K562 (cell line): ENCODE data around the gene ZCCHC3. TPM values are rescaled to one million over a fixed set of nuclear protein-coding genes. Genes with fewer than 3 reads are reported as not detected.

Experiments used
- ADNP ChIP-seq: fragments of 200-800 bp; sonication (Bioruptor generic); IDR thresholded peaks from 2 replicates; pipeline ENCODE4 v1.6.1; 2016; ENCODE audit warnings: missing genetic modification characterization, missing compliant biosample characterization
- CSDE1 ChIP-seq, 2 experiments: fragments of 450-650 bp; IDR thresholded peaks; 2 replicates each; pipeline ENCODE4 v1.6.1; 2016; ENCODE audit warnings: mild to moderate bottlenecking in 1 of 2
- DPF2 ChIP-seq: fragments of 450-650 bp; IDR thresholded peaks from 2 replicates; pipeline ENCODE4 v1.6.1; 2016
- HDAC2 ChIP-seq: fragments of 450-650 bp; IDR thresholded peaks from 2 replicates; pipeline ENCODE4 v1.6.1; 2016; ENCODE audit warnings: mild to moderate bottlenecking
- L3MBTL2 ChIP-seq: fragments of 450-650 bp; IDR thresholded peaks from 2 replicates; pipeline ENCODE4 v1.6.1; 2016; ENCODE audit warnings: mild to moderate bottlenecking, moderate library complexity
- NFATC3 ChIP-seq: fragments of 450-650 bp; IDR thresholded peaks from 2 replicates; pipeline ENCODE4 v1.6.1; 2017; ENCODE audit warnings: mild to moderate bottlenecking
- PML ChIP-seq: IDR thresholded peaks from 2 replicates; pipeline ENCODE4 v1.6.1; 2012; ENCODE audit warnings: low read length, inconsistent platforms
- RBFOX2 ChIP-seq: fragments of 200-400 bp; formaldehyde crosslinking; IDR thresholded peaks from 2 replicates; pipeline ENCODE4 v1.6.1; 2017; ENCODE audit warnings: low read depth, mild to moderate bottlenecking, low read length, moderate library complexity
- RUNX1 ChIP-seq: sonication (generic); IDR thresholded peaks from 2 replicates; pipeline ENCODE4 v1.6.1; 2016; ENCODE audit warnings: antibody characterized with exemption, low read depth
- TRIM28 ChIP-seq: fragments of 450-650 bp; IDR thresholded peaks from 2 replicates; pipeline ENCODE4 v1.6.1; 2017
- ZBTB7A ChIP-seq: IDR thresholded peaks from 2 replicates; pipeline ENCODE4 v1.6.1; 2011; ENCODE audit warnings: low read depth, mild to moderate bottlenecking, low read length, moderate library complexity, borderline replicate concordance; ENCODE audit not compliant: control insufficient read depth
- ZFP36 ChIP-seq: fragments of 150-350 bp; IDR thresholded peaks from 2 replicates; pipeline ENCODE4 v1.6.1; 2018; ENCODE audit warnings: low read length, low read depth; ENCODE audit not compliant: partially characterized antibody
- ZFPM2 ChIP-seq: fragments of 250-450 bp; sonication (Bioruptor Pico); IDR thresholded peaks from 2 replicates; pipeline ENCODE4 v1.5.1; 2022; ENCODE audit warnings: mild to moderate bottlenecking
- ZNF23 ChIP-seq: fragments of 250-450 bp; sonication (Bioruptor Pico); IDR thresholded peaks from 2 replicates; pipeline ENCODE4 v1.4.0; 2020; ENCODE audit warnings: mild to moderate bottlenecking
- ZNF551 ChIP-seq: fragments of 250-450 bp; sonication (Bioruptor Pico); IDR thresholded peaks from 2 replicates; pipeline ENCODE4 v1.5.0; 2021; ENCODE audit warnings: mild to moderate bottlenecking, moderate library complexity
- polyA plus RNA-seq, 8 experiments: library from polyadenylated mRNA; depleted of rRNA in 4 of 8; stranded (reverse) in 5 of 8; unstranded in 3 of 8; fragments of >200 nt; fragmentation: Nextera tagmentation in 2 of 8; fragmentation: Illumina TruSeq in 1 of 8; extraction: Ambion mirVana in 2 of 8; extraction: Trizol in 1 of 8; gene quantifications; 2 replicates each; pipeline versions ENCODE4 v1.2.1 to v1.2.3, GENCODE V29; 2011 to 2014; ENCODE audit warnings: inconsistent platforms in 1 of 8, missing spikeins in 1 of 8
- total RNA-seq, 7 experiments: library from RNA; depleted of rRNA in 6 of 7; stranded (reverse); fragments of >200 nt in 6 of 7; fragmentation: Illumina TruSeq in 2 of 7; extraction: Trizol in 2 of 7; gene quantifications; 2 replicates each; pipeline versions ENCODE4 v1.2.1 to v1.2.3, GENCODE V29; 2011 to 2021; ENCODE audit warnings: low replicate concordance in 1 of 7
- TF ChIP-seq, protein P1 (sequence below): fragments of 250-450 bp; sonication (Bioruptor Pico); IDR thresholded peaks from 2 replicates; pipeline ENCODE4 v1.5.0; 2021
- TF ChIP-seq, protein P2 (sequence below): sonication (generic); formaldehyde crosslinking; IDR thresholded peaks from 2 replicates; pipeline ENCODE4 v1.5.0; 2020; ENCODE audit warnings: missing genetic modification reagents
- TF ChIP-seq, protein P3 (sequence below): IDR thresholded peaks from 2 replicates; pipeline ENCODE4 v1.6.1; 2011; ENCODE audit not compliant: insufficient read length; ENCODE audit errors: extremely low read depth
- TF ChIP-seq, protein P4 (sequence below): fragments of 150-350 bp; conservative IDR thresholded peaks from 2 replicates; pipeline ENCODE4 v1.6.1; 2014; ENCODE audit warnings: low read length
- TF ChIP-seq, protein P5 (sequence below): fragments of 450-650 bp; formaldehyde crosslinking; conservative IDR thresholded peaks from 2 replicates; pipeline ENCODE4 v1.4.0; 2022; ENCODE audit warnings: mild to moderate bottlenecking, missing genetic modification characterization

ZCCHC3 gene
- total and polyA plus RNA-seq, 9 of the 15 experiments (the other 6 are each of a cell fraction or from before 2014, with no cell fraction given): 2.8 to 23.3 (median 16.5) TPM

DNA sequence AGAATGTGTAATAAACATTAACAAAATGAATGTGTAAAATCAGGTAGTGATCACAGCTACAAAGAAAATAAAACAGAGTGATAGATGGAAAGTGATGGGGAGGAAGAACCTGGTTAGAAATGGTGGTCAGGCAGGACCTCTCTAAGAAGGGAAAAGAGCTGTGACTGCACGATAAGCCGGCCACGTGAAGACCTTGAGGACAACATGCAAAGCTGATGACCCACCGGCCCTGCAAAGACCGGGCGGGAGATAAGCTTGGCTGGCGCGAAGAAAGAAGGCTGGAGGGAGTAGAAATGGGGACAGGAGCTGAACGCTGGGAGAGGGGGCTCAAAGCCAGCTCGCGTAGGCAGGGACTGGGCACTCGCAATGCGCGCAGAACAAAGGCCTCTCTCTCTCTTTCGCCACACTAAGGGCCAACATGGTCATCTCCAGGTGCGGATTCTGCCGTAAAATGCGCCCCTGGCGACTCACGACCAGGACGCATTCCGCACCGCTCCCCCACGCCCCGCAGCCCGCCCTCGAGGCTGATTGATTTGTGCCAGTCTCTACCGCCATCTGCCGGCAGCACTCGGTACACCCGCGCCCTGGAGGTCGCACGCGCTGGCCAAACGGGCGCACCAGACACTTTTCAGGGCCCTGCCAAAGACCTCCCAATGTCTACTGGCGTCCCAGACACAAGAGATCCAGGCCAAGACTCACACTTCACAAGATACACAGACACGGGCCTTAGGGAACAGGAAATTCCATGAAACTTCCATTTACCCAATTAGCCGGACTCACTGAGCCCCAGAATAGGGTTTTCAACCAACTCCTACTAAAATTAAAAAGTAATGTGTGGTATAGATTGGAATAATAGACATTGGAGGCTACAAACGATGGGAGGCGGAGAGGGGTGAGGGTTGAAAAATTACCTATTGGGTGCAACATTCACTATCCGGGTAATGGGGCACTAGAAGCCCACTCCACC lies 30.5 kb upstream of the ZCCHC3 start (continued):
- peak; percentile 100 for TF ChIP-seq L3MBTL2
- TF ChIP-seq, protein P1, sequence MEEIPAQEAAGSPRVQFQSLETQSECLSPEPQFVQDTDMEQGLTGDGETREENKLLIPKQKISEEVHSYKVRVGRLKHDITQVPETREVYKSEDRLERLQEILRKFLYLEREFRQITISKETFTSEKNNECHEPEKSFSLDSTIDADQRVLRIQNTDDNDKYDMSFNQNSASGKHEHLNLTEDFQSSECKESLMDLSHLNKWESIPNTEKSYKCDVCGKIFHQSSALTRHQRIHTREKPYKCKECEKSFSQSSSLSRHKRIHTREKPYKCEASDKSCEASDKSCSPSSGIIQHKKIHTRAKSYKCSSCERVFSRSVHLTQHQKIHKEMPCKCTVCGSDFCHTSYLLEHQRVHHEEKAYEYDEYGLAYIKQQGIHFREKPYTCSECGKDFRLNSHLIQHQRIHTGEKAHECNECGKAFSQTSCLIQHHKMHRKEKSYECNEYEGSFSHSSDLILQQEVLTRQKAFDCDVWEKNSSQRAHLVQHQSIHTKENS (CRISPR knock-in tag): no peak
- TF ChIP-seq, protein P2, sequence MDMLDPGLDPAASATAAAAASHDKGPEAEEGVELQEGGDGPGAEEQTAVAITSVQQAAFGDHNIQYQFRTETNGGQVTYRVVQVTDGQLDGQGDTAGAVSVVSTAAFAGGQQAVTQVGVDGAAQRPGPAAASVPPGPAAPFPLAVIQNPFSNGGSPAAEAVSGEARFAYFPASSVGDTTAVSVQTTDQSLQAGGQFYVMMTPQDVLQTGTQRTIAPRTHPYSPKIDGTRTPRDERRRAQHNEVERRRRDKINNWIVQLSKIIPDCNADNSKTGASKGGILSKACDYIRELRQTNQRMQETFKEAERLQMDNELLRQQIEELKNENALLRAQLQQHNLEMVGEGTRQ (CRISPR knock-in tag): peak; percentile 70
- TF ChIP-seq, protein P3, sequence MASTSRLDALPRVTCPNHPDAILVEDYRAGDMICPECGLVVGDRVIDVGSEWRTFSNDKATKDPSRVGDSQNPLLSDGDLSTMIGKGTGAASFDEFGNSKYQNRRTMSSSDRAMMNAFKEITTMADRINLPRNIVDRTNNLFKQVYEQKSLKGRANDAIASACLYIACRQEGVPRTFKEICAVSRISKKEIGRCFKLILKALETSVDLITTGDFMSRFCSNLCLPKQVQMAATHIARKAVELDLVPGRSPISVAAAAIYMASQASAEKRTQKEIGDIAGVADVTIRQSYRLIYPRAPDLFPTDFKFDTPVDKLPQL: no peak
- peak; percentile 83 for TF ChIP-seq DPF2
- peak; percentile 78; the same call in 1 of the 2 replicates for TF ChIP-seq HDAC2
- TF ChIP-seq ADNP (tag): no peak
- peak; percentile 62; the same call in 1 of the 2 replicates for TF ChIP-seq ZBTB7A
- TF ChIP-seq, protein P4, sequence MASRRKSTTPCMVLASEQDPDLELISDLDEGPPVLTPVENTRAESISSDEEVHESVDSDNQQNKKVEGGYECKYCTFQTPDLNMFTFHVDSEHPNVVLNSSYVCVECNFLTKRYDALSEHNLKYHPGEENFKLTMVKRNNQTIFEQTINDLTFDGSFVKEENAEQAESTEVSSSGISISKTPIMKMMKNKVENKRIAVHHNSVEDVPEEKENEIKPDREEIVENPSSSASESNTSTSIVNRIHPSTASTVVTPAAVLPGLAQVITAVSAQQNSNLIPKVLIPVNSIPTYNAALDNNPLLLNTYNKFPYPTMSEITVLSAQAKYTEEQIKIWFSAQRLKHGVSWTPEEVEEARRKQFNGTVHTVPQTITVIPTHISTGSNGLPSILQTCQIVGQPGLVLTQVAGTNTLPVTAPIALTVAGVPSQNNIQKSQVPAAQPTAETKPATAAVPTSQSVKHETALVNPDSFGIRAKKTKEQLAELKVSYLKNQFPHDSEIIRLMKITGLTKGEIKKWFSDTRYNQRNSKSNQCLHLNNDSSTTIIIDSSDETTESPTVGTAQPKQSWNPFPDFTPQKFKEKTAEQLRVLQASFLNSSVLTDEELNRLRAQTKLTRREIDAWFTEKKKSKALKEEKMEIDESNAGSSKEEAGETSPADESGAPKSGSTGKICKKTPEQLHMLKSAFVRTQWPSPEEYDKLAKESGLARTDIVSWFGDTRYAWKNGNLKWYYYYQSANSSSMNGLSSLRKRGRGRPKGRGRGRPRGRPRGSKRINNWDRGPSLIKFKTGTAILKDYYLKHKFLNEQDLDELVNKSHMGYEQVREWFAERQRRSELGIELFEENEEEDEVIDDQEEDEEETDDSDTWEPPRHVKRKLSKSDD: no peak
- no peak for TF ChIP-seq NFATC3
- no peak for TF ChIP-seq ZNF23
- no peak for TF ChIP-seq PML
- no peak for TF ChIP-seq ZFP36
- TF ChIP-seq ZFPM2 (CRISPR knock-in tag): no peak
- no peak for TF ChIP-seq RUNX1
- TF ChIP-seq, protein P5, sequence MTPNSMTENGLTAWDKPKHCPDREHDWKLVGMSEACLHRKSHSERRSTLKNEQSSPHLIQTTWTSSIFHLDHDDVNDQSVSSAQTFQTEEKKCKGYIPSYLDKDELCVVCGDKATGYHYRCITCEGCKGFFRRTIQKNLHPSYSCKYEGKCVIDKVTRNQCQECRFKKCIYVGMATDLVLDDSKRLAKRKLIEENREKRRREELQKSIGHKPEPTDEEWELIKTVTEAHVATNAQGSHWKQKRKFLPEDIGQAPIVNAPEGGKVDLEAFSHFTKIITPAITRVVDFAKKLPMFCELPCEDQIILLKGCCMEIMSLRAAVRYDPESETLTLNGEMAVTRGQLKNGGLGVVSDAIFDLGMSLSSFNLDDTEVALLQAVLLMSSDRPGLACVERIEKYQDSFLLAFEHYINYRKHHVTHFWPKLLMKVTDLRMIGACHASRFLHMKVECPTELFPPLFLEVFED (CRISPR knock-in tag): no peak
- no peak for TF ChIP-seq CSDE1 (IDR thresholded peaks at IDR 0.05)
- no peak for TF ChIP-seq TRIM28
- no peak for TF ChIP-seq ZNF551 (CRISPR knock-in tag)
- TF ChIP-seq RBFOX2: peak; percentile 78
